ENCODE data around the gene ERICH3. TPM values are rescaled to one million over a fixed set of nuclear protein-coding genes. Genes with fewer than 3 reads are reported as not detected.

ERICH3 gene
- total and polyA plus RNA-seq, 9 of the 15 experiments (the other 6 are each of a cell fraction or from before 2014, with no cell fraction given) = not detected

DNA sequence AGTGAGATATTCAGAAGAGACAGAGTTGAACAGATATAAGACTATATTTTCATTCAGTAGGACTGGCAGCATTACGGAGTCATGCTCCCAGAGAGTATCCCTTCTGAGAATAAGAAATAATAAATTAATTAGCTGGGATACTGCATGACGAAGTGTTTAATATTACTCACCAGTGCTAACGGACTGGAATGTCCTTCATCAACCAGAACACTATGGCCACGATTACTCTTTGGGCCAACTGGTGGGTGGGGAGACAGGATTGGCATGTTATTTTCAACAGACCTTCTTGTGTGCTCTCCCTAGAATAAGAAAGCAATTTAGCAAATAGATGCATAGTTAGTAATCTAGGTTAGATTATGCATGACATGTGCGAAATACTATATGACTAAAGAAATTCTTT, 32.4 kb downstream of the ERICH3 start (continued):
- TF ChIP-seq, protein P1, sequence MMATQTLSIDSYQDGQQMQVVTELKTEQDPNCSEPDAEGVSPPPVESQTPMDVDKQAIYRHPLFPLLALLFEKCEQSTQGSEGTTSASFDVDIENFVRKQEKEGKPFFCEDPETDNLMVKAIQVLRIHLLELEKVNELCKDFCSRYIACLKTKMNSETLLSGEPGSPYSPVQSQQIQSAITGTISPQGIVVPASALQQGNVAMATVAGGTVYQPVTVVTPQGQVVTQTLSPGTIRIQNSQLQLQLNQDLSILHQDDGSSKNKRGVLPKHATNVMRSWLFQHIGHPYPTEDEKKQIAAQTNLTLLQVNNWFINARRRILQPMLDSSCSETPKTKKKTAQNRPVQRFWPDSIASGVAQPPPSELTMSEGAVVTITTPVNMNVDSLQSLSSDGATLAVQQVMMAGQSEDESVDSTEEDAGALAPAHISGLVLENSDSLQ (IDR thresholded peaks at IDR 0.05) = no peak
- TF ChIP-seq CREB1 (IDR thresholded peaks at IDR 0.05) = no peak
- no peak for TF ChIP-seq CREB1 (CRISPR knock-in tag; IDR thresholded peaks at IDR 0.05)

DNA sequence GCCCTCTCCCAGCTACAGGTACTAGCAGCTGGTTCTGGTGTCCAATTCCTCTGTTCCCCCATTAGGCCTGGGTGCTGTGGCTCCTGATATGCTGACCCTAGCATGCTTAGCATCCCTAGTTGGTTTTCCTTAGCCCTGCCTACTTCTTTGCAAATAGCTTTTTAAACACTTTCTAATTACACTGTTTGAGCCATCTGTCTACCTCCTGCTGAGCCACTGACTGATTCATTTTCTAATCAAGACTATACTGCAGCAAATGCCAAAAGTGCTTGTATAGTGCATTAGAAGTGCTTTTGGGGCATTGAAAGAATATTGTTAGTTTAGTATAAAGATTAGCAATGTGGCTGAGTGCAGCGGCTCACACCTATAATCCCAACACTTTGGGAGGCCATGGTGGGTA, 36.3 kb downstream of the ERICH3 start:
- intact Hi-C loops (cut with micrococcal nuclease) = no loop called here
- BruUV-seq (replicated peaks) = no TSS peak
- TF ChIP-seq GABPB2 (CRISPR knock-in tag; conservative IDR thresholded peaks at IDR 0.05) = no peak
- TF ChIP-seq, protein P2, sequence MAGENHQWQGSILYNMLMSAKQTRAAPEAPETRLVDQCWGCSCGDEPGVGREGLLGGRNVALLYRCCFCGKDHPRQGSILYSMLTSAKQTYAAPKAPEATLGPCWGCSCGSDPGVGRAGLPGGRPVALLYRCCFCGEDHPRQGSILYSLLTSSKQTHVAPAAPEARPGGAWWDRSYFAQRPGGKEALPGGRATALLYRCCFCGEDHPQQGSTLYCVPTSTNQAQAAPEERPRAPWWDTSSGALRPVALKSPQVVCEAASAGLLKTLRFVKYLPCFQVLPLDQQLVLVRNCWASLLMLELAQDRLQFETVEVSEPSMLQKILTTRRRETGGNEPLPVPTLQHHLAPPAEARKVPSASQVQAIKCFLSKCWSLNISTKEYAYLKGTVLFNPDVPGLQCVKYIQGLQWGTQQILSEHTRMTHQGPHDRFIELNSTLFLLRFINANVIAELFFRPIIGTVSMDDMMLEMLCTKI (IDR thresholded peaks at IDR 0.05; ENCODE audit: partially characterized antibody) = no peak
- TF ChIP-seq SOX6 (IDR thresholded peaks at IDR 0.05) = no peak
- TF ChIP-seq, protein P3, sequence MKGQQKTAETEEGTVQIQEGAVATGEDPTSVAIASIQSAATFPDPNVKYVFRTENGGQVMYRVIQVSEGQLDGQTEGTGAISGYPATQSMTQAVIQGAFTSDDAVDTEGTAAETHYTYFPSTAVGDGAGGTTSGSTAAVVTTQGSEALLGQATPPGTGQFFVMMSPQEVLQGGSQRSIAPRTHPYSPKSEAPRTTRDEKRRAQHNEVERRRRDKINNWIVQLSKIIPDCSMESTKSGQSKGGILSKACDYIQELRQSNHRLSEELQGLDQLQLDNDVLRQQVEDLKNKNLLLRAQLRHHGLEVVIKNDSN (CRISPR knock-in tag; IDR thresholded peaks at IDR 0.05) = no peak
- TF ChIP-seq EHMT2 (IDR thresholded peaks at IDR 0.05) = no peak
- no peak for TF ChIP-seq TAF15 (IDR thresholded peaks at IDR 0.05; ENCODE audit: low read depth, low read length)
- no peak for TF ChIP-seq ATF7 (IDR thresholded peaks at IDR 0.05)
- TF ChIP-seq RBM25 (IDR thresholded peaks at IDR 0.05; ENCODE audit: low read depth, low read length, severe bottlenecking) = no peak
- Histone ChIP-seq H4K20me1 (replicated peaks; ENCODE audit: control insufficient read depth, insufficient read depth, low read length) (no peaks in the 10 kb centered on the region), H3K9ac (ENCODE audit: insufficient read depth in 1 of 2, low read depth in 2 of 2, low read length in 2 of 2) (no peak overlapping the region), H2AFZ (ENCODE audit: low read depth, low read length) (no peak overlapping the region), H3K4me3 (no peak overlapping the region), H3K27me3 (ENCODE audit: control insufficient read depth in 2 of 2, insufficient read depth in 2 of 2, low read length in 2 of 2) (no peaks in the 10 kb centered on the region), H3K4me1 (replicated peaks in 1 of 2; ENCODE audit: control insufficient read depth in 2 of 2, insufficient read depth in 2 of 2, low read length in 2 of 2) (no peaks in the 10 kb centered on the region), H3K36me3 (ENCODE audit: control insufficient read depth, insufficient read depth, low read length) (no peaks in the 10 kb centered on the region), H3K79me2 (ENCODE audit: control insufficient read depth, insufficient read depth, low read length) (no peaks in the 10 kb centered on the region), H3K9me3 (replicated peaks; ENCODE audit: control insufficient read depth, insufficient read depth, low read depth, low read length) (no peaks in the 10 kb centered on the region), H3K27ac (ENCODE audit: extremely low read depth, low read depth, low read length) (no peak overlapping the region), H3K9me1 (ENCODE audit: control insufficient read depth, insufficient read depth, low read length) (no peaks in the 10 kb centered on the region), H3K4me2 (ENCODE audit: insufficient read depth, low read length) (no peak overlapping the region)
- ATAC-seq (no peak), DNase-seq (ENCODE audit: extremely low read depth in 1 of 4, low spot score in 3 of 4) (no peak), FAIRE-seq (no peak)
- in situ Hi-C loops (cut with MboI) = no loop called here
- ChIA-PET POLR2A (no interaction called here), CTCF (ENCODE audit: low intra/inter-chr PET ratio) (no interaction called here)
- 7% methylated on average over 1 of the region's 1 CpG for WGBS (ENCODE audit: insufficient coverage, low coverage, missing lambda C conversion rate)
